GM12878 (cell line): Measurements from ENCODE around the gene CHIT1. TPM values are rescaled to one million over a fixed set of nuclear protein-coding genes. Genes with fewer than 3 reads are reported as not detected.

Source experiments
- BCL11A ChIP-seq: IDR thresholded peaks from 2 replicates; pipeline ENCODE4 v1.6.1; 2011; ENCODE audit warnings: low read depth, low read length
- CBFB ChIP-seq: IDR thresholded peaks from 2 replicates; pipeline ENCODE4 v1.6.1; 2016; ENCODE audit warnings: antibody characterized with exemption, low read depth
- EED ChIP-seq: sonication (generic); IDR thresholded peaks from 2 replicates; pipeline ENCODE4 v1.6.1; 2016; ENCODE audit warnings: antibody characterized with exemption, low read depth
- EP300 ChIP-seq, 2 experiments: fragments of 150-350 bp in 1 of 2; IDR thresholded peaks; 2 replicates each; pipeline ENCODE4 v1.6.1; 2011 to 2012; ENCODE audit warnings: low read depth in 2 of 2, low read length in 2 of 2, borderline replicate concordance in 1 of 2, improper control_type of control experiment in 1 of 2, inconsistent platforms in 1 of 2; ENCODE audit not compliant: control insufficient read depth in 1 of 2
- GATAD2B ChIP-seq: fragments of 450-650 bp; conservative IDR thresholded peaks from 2 replicates; pipeline ENCODE4 v1.6.1; 2017; ENCODE audit warnings: low read depth, mild to moderate bottlenecking, moderate library complexity
- MLLT1 ChIP-seq: fragments of 450-650 bp; IDR thresholded peaks from 2 replicates; pipeline ENCODE4 v1.6.1; 2016; ENCODE audit warnings: mild to moderate bottlenecking
- MXI1 ChIP-seq: fragments of 150-350 bp; IDR thresholded peaks from 2 replicates; pipeline ENCODE4 v1.6.1; 2011; ENCODE audit warnings: low read depth, mild to moderate bottlenecking, inconsistent platforms, low read length, improper control_type of control experiment
- NFIC ChIP-seq: IDR thresholded peaks from 2 replicates; pipeline ENCODE4 v1.6.1; 2012; ENCODE audit warnings: low read depth, mild to moderate bottlenecking, inconsistent platforms, low read length, moderate library complexity
- NKRF ChIP-seq: fragments of 450-650 bp; conservative IDR thresholded peaks from 2 replicates; pipeline ENCODE4 v1.6.1; 2017; ENCODE audit warnings: mild to moderate bottlenecking, moderate library complexity
- RBBP5 ChIP-seq: fragments of 200-600 bp; sonication (generic); conservative IDR thresholded peaks from 2 replicates; pipeline ENCODE4 v1.6.1; 2016
- SREBF2 ChIP-seq: IDR thresholded peaks from 2 replicates; pipeline ENCODE4 v1.6.1; 2012; ENCODE audit warnings: mild to moderate bottlenecking, low read length
- TARDBP ChIP-seq: IDR thresholded peaks from 2 replicates; pipeline ENCODE4 v1.6.1; 2016; ENCODE audit warnings: borderline replicate concordance
- USF2 ChIP-seq: IDR thresholded peaks from 2 replicates; pipeline ENCODE4 v1.6.1; 2011; ENCODE audit warnings: low read depth, low read length, improper control_type of control experiment, borderline replicate concordance
- ZBTB33 ChIP-seq: fragments of 450-650 bp; IDR thresholded peaks from 2 replicates; pipeline ENCODE4 v1.6.1; 2017; ENCODE audit warnings: mild to moderate bottlenecking
- ZNF217 ChIP-seq: fragments of 450-650 bp; IDR thresholded peaks from 2 replicates; pipeline ENCODE4 v1.6.1; 2017; ENCODE audit warnings: antibody characterized with exemption, mild to moderate bottlenecking
- polyA plus RNA-seq, 11 experiments: library from polyadenylated mRNA; depleted of rRNA in 4 of 11; unstranded in 6 of 11; stranded (reverse) in 5 of 11; fragments of >200 nt; fragmentation: Nextera tagmentation in 4 of 11; fragmentation: Illumina TruSeq in 1 of 11; extraction: Ambion mirVana in 4 of 11; extraction: Trizol in 1 of 11; gene quantifications; 1 replicate in 1 of 11; 2 replicates in 10 of 11; pipeline versions ENCODE4 v1.2.1 to v1.2.3, GENCODE V29; 2011 to 2016; ENCODE audit warnings: inconsistent platforms in 2 of 11, missing spikeins in 2 of 11, low read depth in 1 of 11
- total RNA-seq, 4 experiments: library from RNA; depleted of rRNA in 3 of 4; stranded (reverse); fragments of >200 nt in 3 of 4; fragmentation: Illumina TruSeq in 1 of 4; extraction: Trizol in 1 of 4; gene quantifications; 2 replicates each; pipeline versions ENCODE4 v1.2.1 to v1.2.3, GENCODE V29; 2013 to 2021
- TF ChIP-seq, protein P1 (sequence below): IDR thresholded peaks from 2 replicates; pipeline ENCODE4 v1.6.1; 2012; ENCODE audit warnings: low read depth, low read length, improper control_type of control experiment

The CHIT1 gene
- total and polyA plus RNA-seq, 10 of the 15 experiments (the other 5 are each of a cell fraction or from before 2014, with no cell fraction given) = 0.02 to 2.1 (median 0.76) TPM

- no peak for TF ChIP-seq BCL11A
- no peak for TF ChIP-seq RBBP5
- TF ChIP-seq MXI1 = peak; percentile 63
- TF ChIP-seq EP300 (IDR thresholded peaks at IDR 0.05; ENCODE audit: borderline replicate concordance in 1 of 2, control insufficient read depth in 1 of 2, low read depth in 2 of 2, low read length in 2 of 2) = no peak
- TF ChIP-seq ZNF217 = peak; percentile 17; the same call in 1 of the 2 replicates
- peak; percentile 75; the same call in 1 of the 2 replicates for TF ChIP-seq GATAD2B
- no peak for TF ChIP-seq NFIC
- TF ChIP-seq MLLT1 = peak; percentile 79
- TF ChIP-seq SREBF2 = no peak
- 0 out of 2 replicates have a peak, but pooled peaks have one; percentile 51 for TF ChIP-seq TARDBP
- peak; percentile 59; the same call in 1 of the 2 replicates for TF ChIP-seq EED
- TF ChIP-seq ZBTB33 = no peak
- no peak; the same call in 1 of the 2 replicates for TF ChIP-seq USF2
- TF ChIP-seq CBFB = peak; percentile 90
- TF ChIP-seq, protein P1, sequence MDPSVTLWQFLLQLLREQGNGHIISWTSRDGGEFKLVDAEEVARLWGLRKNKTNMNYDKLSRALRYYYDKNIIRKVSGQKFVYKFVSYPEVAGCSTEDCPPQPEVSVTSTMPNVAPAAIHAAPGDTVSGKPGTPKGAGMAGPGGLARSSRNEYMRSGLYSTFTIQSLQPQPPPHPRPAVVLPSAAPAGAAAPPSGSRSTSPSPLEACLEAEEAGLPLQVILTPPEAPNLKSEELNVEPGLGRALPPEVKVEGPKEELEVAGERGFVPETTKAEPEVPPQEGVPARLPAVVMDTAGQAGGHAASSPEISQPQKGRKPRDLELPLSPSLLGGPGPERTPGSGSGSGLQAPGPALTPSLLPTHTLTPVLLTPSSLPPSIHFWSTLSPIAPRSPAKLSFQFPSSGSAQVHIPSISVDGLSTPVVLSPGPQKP = no peak
- peak; percentile 54; the same call in 1 of the 2 replicates for TF ChIP-seq NKRF
Measured at GRCh38 chr1:203273206-203273868, 43.9 kb upstream of the CHIT1 start (continued).
